GM12878 (cell line): Measurements from ENCODE around the gene AVEN. TPM values are rescaled to one million over a fixed set of nuclear protein-coding genes. Genes with fewer than 3 reads are reported as not detected.
A peak's percentile ranks its signal among the peaks of the same experiment; 100 is the strongest.

Experiments used
- ATAC-seq: fragments of 200-7000 bp; cut with Tn5 transposase; 3 replicates; pipeline ENCODE4 v1.9.1; 2020; ENCODE audit warnings: mild to moderate bottlenecking, moderate library complexity
- BruUV-seq: library from RNA; stranded (reverse); fragments of 400-500 nt; replicated peaks from 2 replicates; lab custom pipeline; 2021; lab: Mats Ljungman, UMichigan
- CTCF ChIA-PET: fragments of 300-600 bp; sonication (Branson Sonifier 250); formaldehyde crosslinking; extraction: SDS; loops from one replicate; lab custom pipeline; 2021; ENCODE audit warnings: inconsistent platforms; lab: Yijun Ruan, JAX
- POLR2A ChIA-PET: fragments of 350-600 bp; formaldehyde crosslinking; extraction: SDS; loops from one replicate; lab custom pipeline; 2021; ENCODE audit warnings: inconsistent platforms; lab: Charles Lee
- RAD21 ChIA-PET: fragments of 300-600 bp; sonication (Branson Sonifier 250); formaldehyde crosslinking; loops from one replicate; lab custom pipeline; 2023; ENCODE audit warnings: antibody characterized with exemption; ENCODE audit not compliant: unreplicated experiment; lab: Charles Lee
- SMC1A ChIA-PET: fragments of 300-600 bp; sonication (Branson Sonifier 250); formaldehyde crosslinking; loops from one replicate; lab custom pipeline; 2023; ENCODE audit not compliant: unreplicated experiment, uncharacterized antibody; lab: Charles Lee
- DNase-seq: peaks from one replicate; pipeline ENCODE4 v3.0.0-alpha.2; 2011; ENCODE audit warnings: low read depth, low spot score
- FAIRE-seq: peaks from 3 replicates; lab custom pipeline; 2011; peaks lifted over from hg19 to GRCh38; lab: Jason Lieb, UNC
- H2AFZ ChIP-seq: 2 replicates; pipeline ENCODE4 v1.6.0; 2011; ENCODE audit warnings: low read depth, low read length, control low read depth; ENCODE audit not compliant: control insufficient read depth
- H3K27ac ChIP-seq: 2 replicates; pipeline ENCODE4 v1.5.1; 2011; ENCODE audit warnings: control low read depth; ENCODE audit not compliant: control insufficient read depth, insufficient read depth
- H3K27me3 ChIP-seq, 2 experiments: replicated peaks in 1 of 2; 2 replicates each; pipeline versions ENCODE4 v1.6.0 to v1.6.1; 2011; ENCODE audit warnings: low read length in 1 of 2; ENCODE audit not compliant: control insufficient read depth in 2 of 2, insufficient read depth in 2 of 2
- H3K36me3 ChIP-seq, 2 experiments: 2 replicates each; pipeline ENCODE4 v1.5.1; 2011; ENCODE audit warnings: low read length in 1 of 2; ENCODE audit not compliant: control insufficient read depth in 2 of 2, insufficient read depth in 2 of 2
- H3K4me1 ChIP-seq: 2 replicates; pipeline ENCODE4 v1.6.1; 2011; ENCODE audit warnings: mild to moderate bottlenecking, low read length, moderate library complexity, mixed read lengths; ENCODE audit not compliant: control insufficient read depth, insufficient read depth
- H3K4me2 ChIP-seq: 2 replicates; pipeline ENCODE4 v1.6.0; 2011; ENCODE audit warnings: control low read depth; ENCODE audit not compliant: control insufficient read depth, insufficient read depth
- H3K4me3 ChIP-seq: fragments of 200-600 bp; sonication (generic); 2 replicates; pipeline ENCODE4 v1.5.1; 2016
- H3K79me2 ChIP-seq: 2 replicates; pipeline ENCODE4 v1.6.0; 2011; ENCODE audit warnings: low read length; ENCODE audit not compliant: control insufficient read depth, insufficient read depth
- H3K9ac ChIP-seq: 2 replicates; pipeline ENCODE4 v1.8.0; 2011; ENCODE audit warnings: low read length, control low read depth, mixed read lengths; ENCODE audit not compliant: control insufficient read depth, insufficient read depth
- H3K9me3 ChIP-seq: replicated peaks from 3 replicates; pipeline ENCODE4 v1.5.1; 2011; ENCODE audit warnings: mild to moderate bottlenecking, low read length; ENCODE audit not compliant: control insufficient read depth, insufficient read depth
- H4K20me1 ChIP-seq: 2 replicates; pipeline ENCODE4 v1.6.0; 2011; ENCODE audit not compliant: control insufficient read depth, insufficient read depth
- BHLHE40 ChIP-seq, 2 experiments: fragments of 450-650 bp in 1 of 2; IDR thresholded peaks; 2 replicates each; pipeline ENCODE4 v1.6.1; 2011 to 2017; ENCODE audit warnings: low read depth in 2 of 2, borderline replicate concordance in 1 of 2, improper control_type of control experiment in 1 of 2, low read length in 1 of 2, mild to moderate bottlenecking in 1 of 2
- BMI1 ChIP-seq: fragments of 450-650 bp; IDR thresholded peaks from 2 replicates; pipeline ENCODE4 v1.6.1; 2016; ENCODE audit warnings: mild to moderate bottlenecking, moderate library complexity, borderline replicate concordance
- CEBPB ChIP-seq, 2 experiments: fragments of 150-350 bp in 1 of 2; IDR thresholded peaks; 2 replicates each; pipeline ENCODE4 v1.6.1; 2012 to 2014; ENCODE audit warnings: low read depth in 2 of 2, low read length in 2 of 2, borderline replicate concordance in 1 of 2, inconsistent platforms in 1 of 2
- CHD4 ChIP-seq: fragments of 200-600 bp; sonication (generic); IDR thresholded peaks from 2 replicates; pipeline ENCODE4 v1.6.1; 2016; ENCODE audit warnings: mild to moderate bottlenecking
- IKZF2 ChIP-seq, 2 experiments: fragments of 450-650 bp; IDR thresholded peaks; 2 replicates each; pipeline ENCODE4 v1.6.1; 2017; ENCODE audit warnings: mild to moderate bottlenecking in 2 of 2, moderate library complexity in 2 of 2
- IRF4 ChIP-seq: IDR thresholded peaks from 2 replicates; pipeline ENCODE4 v1.6.1; 2011; ENCODE audit warnings: low read depth, low read length
- NFXL1 ChIP-seq: fragments of 450-650 bp; IDR thresholded peaks from 2 replicates; pipeline ENCODE4 v1.6.1; 2017; ENCODE audit warnings: antibody characterized with exemption, mild to moderate bottlenecking, borderline replicate concordance
- NRF1 ChIP-seq: conservative IDR thresholded peaks from 2 replicates; pipeline ENCODE4 v1.6.1; 2011; ENCODE audit warnings: mild to moderate bottlenecking, low read depth, low read length, improper control_type of control experiment
- PAX8 ChIP-seq: fragments of 450-650 bp; IDR thresholded peaks from 2 replicates; pipeline ENCODE4 v1.6.1; 2017; ENCODE audit warnings: mild to moderate bottlenecking, moderate library complexity
- POLR2AphosphoS5 ChIP-seq: IDR thresholded peaks from 2 replicates; pipeline ENCODE4 v1.6.1; 2011; ENCODE audit warnings: mild to moderate bottlenecking, low read length, inconsistent platforms
- RCOR1 ChIP-seq: conservative IDR thresholded peaks from 2 replicates; pipeline ENCODE4 v1.6.1; 2012; ENCODE audit warnings: low read depth, low read length, improper control_type of control experiment
- REST ChIP-seq: IDR thresholded peaks from 2 replicates; pipeline ENCODE4 v1.6.1; 2012; ENCODE audit warnings: mild to moderate bottlenecking, low read depth, low read length
- SUPT20H ChIP-seq: IDR thresholded peaks from 2 replicates; pipeline ENCODE4 v1.6.1; 2011; ENCODE audit warnings: low read depth, mild to moderate bottlenecking, low read length, moderate library complexity, borderline replicate concordance; ENCODE audit not compliant: control insufficient read depth
- TARDBP ChIP-seq: IDR thresholded peaks from 2 replicates; pipeline ENCODE4 v1.6.1; 2016; ENCODE audit warnings: borderline replicate concordance
- TCF7 ChIP-seq: IDR thresholded peaks from 2 replicates; pipeline ENCODE4 v1.6.1; 2014; ENCODE audit warnings: antibody characterized with exemption, borderline replicate concordance
- ZNF217 ChIP-seq: fragments of 450-650 bp; IDR thresholded peaks from 2 replicates; pipeline ENCODE4 v1.6.1; 2017; ENCODE audit warnings: antibody characterized with exemption, mild to moderate bottlenecking
- WGBS: methylation state at CpG from one replicate; pipeline ENCODE4 v1.1.6; 2016; ENCODE audit warnings: low lambda C conversion rate; ENCODE audit not compliant: insufficient replicate concordance, insufficient coverage; ENCODE audit errors: missing lambda C conversion rate; 5-methylcytosine and 5-hydroxymethylcytosine counted together
- in situ Hi-C: fragments of 300-500 bp; cut with MboI; formaldehyde crosslinking; loops from 9 replicates; pipeline ENCODE4 v1.14.3; 2018; ENCODE audit warnings: mixed read lengths
- intact Hi-C: fragments of 100-400 bp; cut with micrococcal nuclease; formaldehyde crosslinking; loops from one replicate; pipeline ENCODE4 v1.14.2; 2022; ENCODE audit not compliant: unreplicated experiment
- polyA plus RNA-seq, 11 experiments: library from polyadenylated mRNA; depleted of rRNA in 4 of 11; unstranded in 6 of 11; stranded (reverse) in 5 of 11; fragments of >200 nt; fragmentation: Nextera tagmentation in 4 of 11; fragmentation: Illumina TruSeq in 1 of 11; extraction: Ambion mirVana in 4 of 11; extraction: Trizol in 1 of 11; gene quantifications; 1 replicate in 1 of 11; 2 replicates in 10 of 11; pipeline versions ENCODE4 v1.2.1 to v1.2.3, GENCODE V29; 2011 to 2016; ENCODE audit warnings: inconsistent platforms in 2 of 11, missing spikeins in 2 of 11, low read depth in 1 of 11
- total RNA-seq, 4 experiments: library from RNA; depleted of rRNA in 3 of 4; stranded (reverse); fragments of >200 nt in 3 of 4; fragmentation: Illumina TruSeq in 1 of 4; extraction: Trizol in 1 of 4; gene quantifications; 2 replicates each; pipeline versions ENCODE4 v1.2.1 to v1.2.3, GENCODE V29; 2013 to 2021

The AVEN gene
- total and polyA plus RNA-seq, 10 of the 15 experiments (the other 5 are each of a cell fraction or from before 2014, with no cell fraction given): 1.4 to 15.1 (median 10.5) TPM

GRCh38 chr15:33902043-33902442, 137.0 kb downstream of the AVEN start:
- Histone ChIP-seq H3K27ac (no peak overlapping the region), H3K4me1 (no peaks in the 10 kb centered on the region; the same call in 1 of the 2 replicates), H3K4me2 (no peak overlapping the region), H3K27me3 (no peaks in the 10 kb centered on the region), H3K4me3 (no peak overlapping the region), H3K36me3 (no peaks in the 10 kb centered on the region), H4K20me1 (no peaks in the 10 kb centered on the region), H3K9me3 (no peaks in the 10 kb centered on the region), H3K9ac (no peak overlapping the region)
- ChIA-PET RAD21 (no interaction called here), CTCF (no interaction called here), POLR2A (no interaction called here)
- in situ Hi-C loops: no loop called here
- BruUV-seq: no TSS peak
- no peak for FAIRE-seq
- 0% methylated on average over 1 of the region's 1 CpG for WGBS
- TF ChIP-seq CEBPB (IDR thresholded peaks at IDR 0.05; ENCODE audit: borderline replicate concordance in 1 of 2, low read depth in 2 of 2, low read length in 2 of 2) (no peak), ZNF217 (no peak), IKZF2 (IDR thresholded peaks at IDR 0.05) (no peak)
- TF ChIP-seq, all 136 proteins: peak for 0
- DNase-seq: no peak
- intact Hi-C loops: no loop called here
- Histone ChIP-seq H2AFZ (no peak overlapping the region), H3K79me2 (no peaks in the 10 kb centered on the region)
- ATAC-seq: no peak
- SMC1A ChIA-PET: no interaction called here

- ChIA-PET RAD21 (no interaction called here), POLR2A (no interaction called here), SMC1A (no interaction called here), CTCF (no interaction called here)
- H3K9me3 ChIP-seq: no peaks in the 10 kb centered on the region
- intact Hi-C loops: no loop called here
- no peak overlapping the region; the same call in 1 of the 2 replicates for H3K27ac ChIP-seq
- H4K20me1 ChIP-seq: no peaks in the 10 kb centered on the region
- no peaks in the 10 kb centered on the region for H3K27me3 ChIP-seq
- peaks cover 5% of the 10 kb centered on the region for H3K4me1 ChIP-seq
- WGBS: 87% methylated on average over 6 of the region's 6 CpGs
- H3K79me2 ChIP-seq: no peaks in the 10 kb centered on the region
- peak overlapping the region; percentile 71 for H2AFZ ChIP-seq
- H3K4me2 ChIP-seq: peak overlapping the region; percentile 42
- FAIRE-seq (no peak), ATAC-seq (peak; percentile 64), DNase-seq (no peak)
- no peaks in the 10 kb centered on the region for H3K36me3 ChIP-seq
- no peak overlapping the region for H3K4me3 ChIP-seq
- no peak overlapping the region for H3K9ac ChIP-seq
- in situ Hi-C loops: no loop called here
- BruUV-seq: no TSS peak
- TF ChIP-seq RCOR1 (no peak), REST (no peak), SUPT20H (no peak), NFXL1 (no peak), NRF1 (no peak), PAX8 (no peak), BHLHE40 (IDR thresholded peaks at IDR 0.05; ENCODE audit: borderline replicate concordance in 1 of 2, low read depth in 2 of 2, low read length in 1 of 2) (no peak), CHD4 (no peak), POLR2AphosphoS5 (no peak), TCF7 (no peak), TARDBP (no peak), IRF4 (no peak), BMI1 (no peak)
Observed at GRCh38 chr15:33894193-33894592, 144.8 kb downstream of the AVEN start.
